Measurements from ENCODE around the gene COP1. TPM values are rescaled to one million over a fixed set of nuclear protein-coding genes. Genes with fewer than 3 reads are reported as not detected.

The COP1 gene
- total RNA-seq, 6 experiments from 2014 or later: 19.7 to 33.7 (median 20.9) TPM

DNA sequence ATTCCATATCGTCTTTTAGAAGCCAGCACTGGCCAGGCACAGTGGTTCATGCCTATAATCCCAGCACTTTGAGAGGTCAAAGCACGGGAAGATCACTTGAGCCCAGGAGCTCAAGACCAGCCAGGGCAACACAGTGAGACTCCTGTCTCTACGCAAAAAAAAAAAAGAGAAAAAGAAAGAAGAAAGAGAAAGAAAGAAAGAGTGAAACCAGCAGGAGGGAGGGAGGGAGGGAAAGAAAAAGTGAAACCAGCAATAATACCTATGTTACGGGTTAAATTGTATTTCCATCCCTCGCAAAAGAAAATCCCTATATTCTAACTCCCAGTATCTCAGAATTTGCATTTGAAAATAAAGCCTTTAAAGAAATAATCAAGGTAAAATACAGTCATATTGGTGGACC is 10.4 kb downstream of the COP1 start:
- intact Hi-C loops (cut with DNase I): no loop called here
- DNase-seq: no peak

DNA sequence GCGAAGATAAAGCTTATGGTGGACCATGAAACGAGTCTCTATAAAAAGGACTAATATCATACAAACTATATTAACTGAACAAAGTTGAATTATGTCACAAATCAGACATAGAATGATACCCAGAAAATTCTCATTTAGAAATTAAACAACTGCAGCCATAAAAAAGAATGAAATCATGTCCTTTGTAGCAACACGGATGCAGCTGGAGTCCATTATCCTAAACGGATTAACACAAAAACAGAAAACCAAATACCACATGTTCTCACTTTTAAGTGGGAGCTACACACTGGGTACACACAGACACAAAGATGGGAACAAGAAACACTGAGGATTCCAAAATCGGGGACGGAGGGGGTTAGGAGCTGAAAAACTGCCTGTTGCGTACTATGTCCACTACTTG is 11.5 kb downstream of the COP1 start:
- WGBS (ENCODE audit: insufficient coverage, low coverage, low lambda C conversion rate, missing lambda C conversion rate): 89% methylated on average over 5 of the region's 7 CpGs
- intact Hi-C loops (cut with DNase I): no loop called here
- TF ChIP-seq POLR2A (IDR thresholded peaks at IDR 0.05): no peak
- TF ChIP-seq, protein P1, sequence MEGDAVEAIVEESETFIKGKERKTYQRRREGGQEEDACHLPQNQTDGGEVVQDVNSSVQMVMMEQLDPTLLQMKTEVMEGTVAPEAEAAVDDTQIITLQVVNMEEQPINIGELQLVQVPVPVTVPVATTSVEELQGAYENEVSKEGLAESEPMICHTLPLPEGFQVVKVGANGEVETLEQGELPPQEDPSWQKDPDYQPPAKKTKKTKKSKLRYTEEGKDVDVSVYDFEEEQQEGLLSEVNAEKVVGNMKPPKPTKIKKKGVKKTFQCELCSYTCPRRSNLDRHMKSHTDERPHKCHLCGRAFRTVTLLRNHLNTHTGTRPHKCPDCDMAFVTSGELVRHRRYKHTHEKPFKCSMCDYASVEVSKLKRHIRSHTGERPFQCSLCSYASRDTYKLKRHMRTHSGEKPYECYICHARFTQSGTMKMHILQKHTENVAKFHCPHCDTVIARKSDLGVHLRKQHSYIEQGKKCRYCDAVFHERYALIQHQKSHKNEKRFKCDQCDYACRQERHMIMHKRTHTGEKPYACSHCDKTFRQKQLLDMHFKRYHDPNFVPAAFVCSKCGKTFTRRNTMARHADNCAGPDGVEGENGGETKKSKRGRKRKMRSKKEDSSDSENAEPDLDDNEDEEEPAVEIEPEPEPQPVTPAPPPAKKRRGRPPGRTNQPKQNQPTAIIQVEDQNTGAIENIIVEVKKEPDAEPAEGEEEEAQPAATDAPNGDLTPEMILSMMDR (IDR thresholded peaks at IDR 0.05): no peak
- ATAC-seq (no peak), DNase-seq (no peak)
- Histone ChIP-seq H3K27ac (no peak overlapping the region), H3K4me3 (no peak overlapping the region), H3K27me3 (no peaks in the 10 kb centered on the region), H3K9me3 (no peaks in the 10 kb centered on the region), H3K36me3 (no peaks in the 10 kb centered on the region), H3K4me1 (no peaks in the 10 kb centered on the region)

More for the DNA sequence above, 10.4 kb downstream of the COP1 start:
- no peaks in the 10 kb centered on the region for H3K27me3 ChIP-seq
- no peaks in the 10 kb centered on the region for H3K36me3 ChIP-seq
- no peak for TF ChIP-seq POLR2A (IDR thresholded peaks at IDR 0.05)
- TF ChIP-seq, protein P1 (IDR thresholded peaks at IDR 0.05): no peak
- H3K27ac ChIP-seq: no peak overlapping the region
- WGBS (ENCODE audit: insufficient coverage, low coverage, low lambda C conversion rate, missing lambda C conversion rate): 85% methylated on average over 3 of the region's 5 CpGs
- no peak for ATAC-seq
- no peaks in the 10 kb centered on the region for H3K4me1 ChIP-seq
- no peaks in the 10 kb centered on the region for H3K9me3 ChIP-seq
- no peak overlapping the region for H3K4me3 ChIP-seq

DNA sequence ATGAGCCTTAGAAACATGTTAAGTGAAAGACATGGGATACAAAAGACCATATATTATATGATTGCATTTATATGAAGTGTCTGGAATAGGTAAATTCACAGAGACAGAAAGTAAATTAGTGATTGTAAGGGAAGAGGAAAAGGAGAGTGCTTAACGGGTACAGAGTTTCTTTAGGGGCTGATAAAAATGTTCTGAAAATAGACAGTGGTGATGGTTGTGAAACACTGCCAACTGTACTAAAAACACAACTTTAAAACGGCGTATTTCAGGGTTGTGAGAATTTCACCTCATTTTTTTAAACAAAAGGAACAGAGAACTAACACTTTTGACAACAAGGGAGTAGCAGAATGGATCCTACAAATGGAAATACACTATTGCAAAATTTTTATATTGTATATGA is 13.4 kb downstream of the COP1 start:
- ATAC-seq: no peak
- intact Hi-C loops (cut with DNase I): no loop called here

DNA sequence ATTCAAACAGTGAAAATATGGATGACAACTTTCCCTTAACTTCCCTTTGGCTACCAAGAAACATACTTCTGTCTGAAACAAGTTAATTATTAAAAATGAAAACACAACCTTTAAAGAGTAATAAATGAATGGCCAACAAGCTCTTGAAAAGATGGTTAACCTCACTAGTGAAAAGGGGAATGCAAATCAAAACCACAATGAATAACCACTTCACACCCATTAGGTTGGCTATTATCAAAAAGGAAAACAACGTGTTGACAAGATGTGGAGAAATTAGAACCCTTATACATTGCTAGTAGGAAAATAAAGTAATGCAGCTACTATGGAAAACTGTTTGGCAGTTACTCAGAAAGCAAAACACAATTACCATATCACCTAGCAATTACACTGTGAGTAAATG is 14.1 kb downstream of the COP1 start:
- Histone ChIP-seq H3K9me3 (no peaks in the 10 kb centered on the region), H3K36me3 (no peaks in the 10 kb centered on the region), H3K4me1 (no peaks in the 10 kb centered on the region), H3K27ac (no peak overlapping the region), H3K27me3 (no peaks in the 10 kb centered on the region), H3K4me3 (no peak overlapping the region)
- WGBS (ENCODE audit: insufficient coverage, low coverage, low lambda C conversion rate, missing lambda C conversion rate): 44% methylated on average over 1 of the region's 1 CpG
- intact Hi-C loops (cut with DNase I): no loop called here
- no peak for ATAC-seq
- TF ChIP-seq, protein P1 (IDR thresholded peaks at IDR 0.05): no peak
- no peak for TF ChIP-seq POLR2A (IDR thresholded peaks at IDR 0.05)
- DNase-seq: no peak

More for the DNA sequence above, 13.4 kb downstream of the COP1 start:
- no peaks in the 10 kb centered on the region for H3K27me3 ChIP-seq
- H3K36me3 ChIP-seq: no peaks in the 10 kb centered on the region
- H3K4me1 ChIP-seq: no peaks in the 10 kb centered on the region
- TF ChIP-seq, protein P1 (IDR thresholded peaks at IDR 0.05): no peak
- TF ChIP-seq POLR2A (IDR thresholded peaks at IDR 0.05): no peak
- no peak overlapping the region for H3K4me3 ChIP-seq
- DNase-seq: no peak
- H3K9me3 ChIP-seq: no peaks in the 10 kb centered on the region
- 50% methylated on average over 3 of the region's 3 CpGs for WGBS (ENCODE audit: insufficient coverage, low coverage, low lambda C conversion rate, missing lambda C conversion rate)
- no peak overlapping the region for H3K27ac ChIP-seq

DNA sequence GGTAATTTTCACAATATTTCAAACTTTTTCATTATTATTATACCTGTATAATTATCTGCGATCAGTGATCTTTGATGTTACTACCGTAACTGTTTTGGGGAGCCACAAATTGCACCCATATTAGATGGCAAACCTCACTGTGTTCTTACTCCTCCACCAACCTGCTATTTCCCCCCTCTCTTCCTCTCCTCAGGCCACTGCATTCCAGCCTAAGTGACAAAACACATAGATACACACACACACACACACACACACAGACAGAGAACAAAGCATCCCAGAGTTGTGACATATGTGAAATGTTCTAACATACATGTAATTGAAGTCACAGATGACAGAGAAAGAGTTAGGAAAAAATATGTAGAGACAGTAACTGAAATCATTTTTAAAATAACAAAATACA is 18.5 kb downstream of the COP1 start:
- 88% methylated on average over 2 of the region's 2 CpGs for WGBS (ENCODE audit: insufficient coverage, low coverage, low lambda C conversion rate, missing lambda C conversion rate)

More for the DNA sequence above, 18.5 kb downstream of the COP1 start:
- no peak for TF ChIP-seq POLR2A (IDR thresholded peaks at IDR 0.05)
- TF ChIP-seq, protein P1 (IDR thresholded peaks at IDR 0.05): no peak
- ATAC-seq (no peak), DNase-seq (no peak)
- intact Hi-C loops (cut with DNase I): no loop called here
- Histone ChIP-seq H3K4me1 (no peaks in the 10 kb centered on the region), H3K27ac (no peak overlapping the region), H3K4me3 (no peak overlapping the region), H3K27me3 (no peaks in the 10 kb centered on the region), H3K9me3 (no peaks in the 10 kb centered on the region), H3K36me3 (no peaks in the 10 kb centered on the region)

All from right lobe of liver (tissue), 6 donors.